ENCODE measurements around the gene PLA2G2F. TPM values are rescaled to one million over a fixed set of nuclear protein-coding genes. Genes with fewer than 3 reads are reported as not detected.

PLA2G2F gene
- total and polyA plus RNA-seq, 9 of the 15 experiments (the other 6 are each of a cell fraction or from before 2014, with no cell fraction given): not detected

DNA sequence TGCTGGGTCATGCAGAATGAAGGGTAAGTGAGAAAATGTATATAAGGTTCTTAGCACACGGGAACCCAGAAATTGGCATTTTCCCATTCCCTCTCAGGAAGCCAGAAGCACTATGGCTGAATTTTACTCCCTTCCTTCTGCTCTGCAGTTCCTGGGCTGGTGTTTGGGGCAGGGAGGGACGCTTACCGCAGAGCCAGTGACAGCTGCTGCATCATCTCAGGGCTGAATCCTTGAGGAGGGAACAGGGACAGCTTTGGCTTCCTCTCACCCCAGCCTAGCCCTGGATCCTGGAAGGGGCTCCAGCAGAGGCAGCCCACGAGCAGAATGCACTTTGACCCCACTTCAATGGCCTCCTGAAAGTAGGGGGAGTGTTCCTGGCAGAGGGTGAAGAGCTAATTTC is 31.8 kb upstream of the PLA2G2F start (continued):
- TF ChIP-seq, protein P1, sequence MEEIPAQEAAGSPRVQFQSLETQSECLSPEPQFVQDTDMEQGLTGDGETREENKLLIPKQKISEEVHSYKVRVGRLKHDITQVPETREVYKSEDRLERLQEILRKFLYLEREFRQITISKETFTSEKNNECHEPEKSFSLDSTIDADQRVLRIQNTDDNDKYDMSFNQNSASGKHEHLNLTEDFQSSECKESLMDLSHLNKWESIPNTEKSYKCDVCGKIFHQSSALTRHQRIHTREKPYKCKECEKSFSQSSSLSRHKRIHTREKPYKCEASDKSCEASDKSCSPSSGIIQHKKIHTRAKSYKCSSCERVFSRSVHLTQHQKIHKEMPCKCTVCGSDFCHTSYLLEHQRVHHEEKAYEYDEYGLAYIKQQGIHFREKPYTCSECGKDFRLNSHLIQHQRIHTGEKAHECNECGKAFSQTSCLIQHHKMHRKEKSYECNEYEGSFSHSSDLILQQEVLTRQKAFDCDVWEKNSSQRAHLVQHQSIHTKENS (CRISPR knock-in tag; IDR thresholded peaks at IDR 0.05): no peak
- TF ChIP-seq NCOR1 (IDR thresholded peaks at IDR 0.05) (no peak), TCF7 (IDR thresholded peaks at IDR 0.05; ENCODE audit: borderline replicate concordance) (no peak), PTTG1 (tag; IDR thresholded peaks at IDR 0.05; ENCODE audit: low read depth) (no peak), KHSRP (IDR thresholded peaks at IDR 0.05) (no peak), TAF7 (tag; IDR thresholded peaks at IDR 0.05) (no peak), SETDB1 (IDR thresholded peaks at IDR 0.05; ENCODE audit: low read length) (no peak)
- TF ChIP-seq, protein P2, sequence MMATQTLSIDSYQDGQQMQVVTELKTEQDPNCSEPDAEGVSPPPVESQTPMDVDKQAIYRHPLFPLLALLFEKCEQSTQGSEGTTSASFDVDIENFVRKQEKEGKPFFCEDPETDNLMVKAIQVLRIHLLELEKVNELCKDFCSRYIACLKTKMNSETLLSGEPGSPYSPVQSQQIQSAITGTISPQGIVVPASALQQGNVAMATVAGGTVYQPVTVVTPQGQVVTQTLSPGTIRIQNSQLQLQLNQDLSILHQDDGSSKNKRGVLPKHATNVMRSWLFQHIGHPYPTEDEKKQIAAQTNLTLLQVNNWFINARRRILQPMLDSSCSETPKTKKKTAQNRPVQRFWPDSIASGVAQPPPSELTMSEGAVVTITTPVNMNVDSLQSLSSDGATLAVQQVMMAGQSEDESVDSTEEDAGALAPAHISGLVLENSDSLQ (IDR thresholded peaks at IDR 0.05): no peak
- TF ChIP-seq, protein P3, sequence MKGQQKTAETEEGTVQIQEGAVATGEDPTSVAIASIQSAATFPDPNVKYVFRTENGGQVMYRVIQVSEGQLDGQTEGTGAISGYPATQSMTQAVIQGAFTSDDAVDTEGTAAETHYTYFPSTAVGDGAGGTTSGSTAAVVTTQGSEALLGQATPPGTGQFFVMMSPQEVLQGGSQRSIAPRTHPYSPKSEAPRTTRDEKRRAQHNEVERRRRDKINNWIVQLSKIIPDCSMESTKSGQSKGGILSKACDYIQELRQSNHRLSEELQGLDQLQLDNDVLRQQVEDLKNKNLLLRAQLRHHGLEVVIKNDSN (CRISPR knock-in tag; IDR thresholded peaks at IDR 0.05): no peak
- TF ChIP-seq, protein P4, sequence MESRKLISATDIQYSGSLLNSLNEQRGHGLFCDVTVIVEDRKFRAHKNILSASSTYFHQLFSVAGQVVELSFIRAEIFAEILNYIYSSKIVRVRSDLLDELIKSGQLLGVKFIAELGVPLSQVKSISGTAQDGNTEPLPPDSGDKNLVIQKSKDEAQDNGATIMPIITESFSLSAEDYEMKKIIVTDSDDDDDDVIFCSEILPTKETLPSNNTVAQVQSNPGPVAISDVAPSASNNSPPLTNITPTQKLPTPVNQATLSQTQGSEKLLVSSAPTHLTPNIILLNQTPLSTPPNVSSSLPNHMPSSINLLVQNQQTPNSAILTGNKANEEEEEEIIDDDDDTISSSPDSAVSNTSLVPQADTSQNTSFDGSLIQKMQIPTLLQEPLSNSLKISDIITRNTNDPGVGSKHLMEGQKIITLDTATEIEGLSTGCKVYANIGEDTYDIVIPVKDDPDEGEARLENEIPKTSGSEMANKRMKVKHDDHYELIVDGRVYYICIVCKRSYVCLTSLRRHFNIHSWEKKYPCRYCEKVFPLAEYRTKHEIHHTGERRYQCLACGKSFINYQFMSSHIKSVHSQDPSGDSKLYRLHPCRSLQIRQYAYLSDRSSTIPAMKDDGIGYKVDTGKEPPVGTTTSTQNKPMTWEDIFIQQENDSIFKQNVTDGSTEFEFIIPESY (CRISPR knock-in tag; IDR thresholded peaks at IDR 0.05): no peak
- TF ChIP-seq, protein P5, sequence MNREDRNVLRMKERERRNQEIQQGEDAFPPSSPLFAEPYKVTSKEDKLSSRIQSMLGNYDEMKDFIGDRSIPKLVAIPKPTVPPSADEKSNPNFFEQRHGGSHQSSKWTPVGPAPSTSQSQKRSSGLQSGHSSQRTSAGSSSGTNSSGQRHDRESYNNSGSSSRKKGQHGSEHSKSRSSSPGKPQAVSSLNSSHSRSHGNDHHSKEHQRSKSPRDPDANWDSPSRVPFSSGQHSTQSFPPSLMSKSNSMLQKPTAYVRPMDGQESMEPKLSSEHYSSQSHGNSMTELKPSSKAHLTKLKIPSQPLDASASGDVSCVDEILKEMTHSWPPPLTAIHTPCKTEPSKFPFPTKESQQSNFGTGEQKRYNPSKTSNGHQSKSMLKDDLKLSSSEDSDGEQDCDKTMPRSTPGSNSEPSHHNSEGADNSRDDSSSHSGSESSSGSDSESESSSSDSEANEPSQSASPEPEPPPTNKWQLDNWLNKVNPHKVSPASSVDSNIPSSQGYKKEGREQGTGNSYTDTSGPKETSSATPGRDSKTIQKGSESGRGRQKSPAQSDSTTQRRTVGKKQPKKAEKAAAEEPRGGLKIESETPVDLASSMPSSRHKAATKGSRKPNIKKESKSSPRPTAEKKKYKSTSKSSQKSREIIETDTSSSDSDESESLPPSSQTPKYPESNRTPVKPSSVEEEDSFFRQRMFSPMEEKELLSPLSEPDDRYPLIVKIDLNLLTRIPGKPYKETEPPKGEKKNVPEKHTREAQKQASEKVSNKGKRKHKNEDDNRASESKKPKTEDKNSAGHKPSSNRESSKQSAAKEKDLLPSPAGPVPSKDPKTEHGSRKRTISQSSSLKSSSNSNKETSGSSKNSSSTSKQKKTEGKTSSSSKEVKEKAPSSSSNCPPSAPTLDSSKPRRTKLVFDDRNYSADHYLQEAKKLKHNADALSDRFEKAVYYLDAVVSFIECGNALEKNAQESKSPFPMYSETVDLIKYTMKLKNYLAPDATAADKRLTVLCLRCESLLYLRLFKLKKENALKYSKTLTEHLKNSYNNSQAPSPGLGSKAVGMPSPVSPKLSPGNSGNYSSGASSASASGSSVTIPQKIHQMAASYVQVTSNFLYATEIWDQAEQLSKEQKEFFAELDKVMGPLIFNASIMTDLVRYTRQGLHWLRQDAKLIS (CRISPR knock-in tag; IDR thresholded peaks at IDR 0.05): no peak

Measured in K562 (cell line).